ENCODE results near the gene FRMD1.

The FRMD1 gene

GRCh38 chr6:168062346-168063289 is 16.4 kb downstream of the FRMD1 start:
- Histone ChIP-seq H3K36me3 (ENCODE audit: control insufficient read depth, low read length) (no peaks in the 10 kb centered on the region), H3K4me1 (ENCODE audit: control insufficient read depth, low read length) (no peaks in the 10 kb centered on the region), H3K9me2 (replicated peaks; ENCODE audit: control insufficient read depth, low read length) (no peaks in the 10 kb centered on the region), H4K20me1 (ENCODE audit: control insufficient read depth, insufficient read depth, low read depth, low read length) (no peaks in the 10 kb centered on the region), H3K4me3 (ENCODE audit: low read length) (no peak overlapping the region), H3F3A (ENCODE audit: control insufficient read depth, insufficient read depth) (no peaks in the 10 kb centered on the region), H3K4me2 (ENCODE audit: low read length) (no peak overlapping the region), H3K79me2 (ENCODE audit: control insufficient read depth, low read length) (no peaks in the 10 kb centered on the region), H3K27ac (ENCODE audit: low read depth, low read length) (no peak overlapping the region), H3K9me3 (ENCODE audit: control insufficient read depth, insufficient read depth, low read length) (no peaks in the 10 kb centered on the region), H3K27me3 (ENCODE audit: control insufficient read depth, low read length) (no peaks in the 10 kb centered on the region)
- TF ChIP-seq CTCF (IDR thresholded peaks at IDR 0.05; ENCODE audit: low read depth, low read length, poor library complexity, severe bottlenecking) (no peak), EZH2phosphoT487 (IDR thresholded peaks at IDR 0.05; ENCODE audit: borderline replicate concordance, low read length) (no peak)

- H3K4me3 ChIP-seq (ENCODE audit: low read length): no peak overlapping the region
- no peaks in the 10 kb centered on the region for H3K27me3 ChIP-seq (ENCODE audit: control insufficient read depth, low read length)
- no peaks in the 10 kb centered on the region for H3K9me3 ChIP-seq (ENCODE audit: control insufficient read depth, insufficient read depth, low read length)
- H3K79me2 ChIP-seq (ENCODE audit: control insufficient read depth, low read length): no peaks in the 10 kb centered on the region
- no peak for TF ChIP-seq CTCF (IDR thresholded peaks at IDR 0.05; ENCODE audit: low read depth, low read length, poor library complexity, severe bottlenecking)
- TF ChIP-seq EZH2phosphoT487 (IDR thresholded peaks at IDR 0.05; ENCODE audit: borderline replicate concordance, low read length): no peak
- H3K9me2 ChIP-seq (replicated peaks; ENCODE audit: control insufficient read depth, low read length): no peaks in the 10 kb centered on the region
- H3K4me2 ChIP-seq (ENCODE audit: low read length): no peak overlapping the region
- no peaks in the 10 kb centered on the region for H3F3A ChIP-seq (ENCODE audit: control insufficient read depth, insufficient read depth)
- no peaks in the 10 kb centered on the region for H3K4me1 ChIP-seq (ENCODE audit: control insufficient read depth, low read length)
- H3K36me3 ChIP-seq (ENCODE audit: control insufficient read depth, low read length): no peaks in the 10 kb centered on the region
- H3K27ac ChIP-seq (ENCODE audit: low read depth, low read length): no peak overlapping the region
- H4K20me1 ChIP-seq (ENCODE audit: control insufficient read depth, insufficient read depth, low read depth, low read length): no peaks in the 10 kb centered on the region
These were observed 17.5 kb downstream of the FRMD1 start for GRCh38 chr6:168061269-168062210.

GRCh38 chr6:168060521-168060931 is 18.5 kb downstream of the FRMD1 start:
- H3K9me3 ChIP-seq (ENCODE audit: control insufficient read depth, insufficient read depth, low read length): no peaks in the 10 kb centered on the region
- no peak for TF ChIP-seq CTCF (IDR thresholded peaks at IDR 0.05; ENCODE audit: low read depth, low read length, poor library complexity, severe bottlenecking)
- TF ChIP-seq EZH2phosphoT487 (IDR thresholded peaks at IDR 0.05; ENCODE audit: borderline replicate concordance, low read length): no peak
- H3K27ac ChIP-seq (ENCODE audit: low read depth, low read length): no peak overlapping the region
- H3K27me3 ChIP-seq (ENCODE audit: control insufficient read depth, low read length): no peaks in the 10 kb centered on the region
- no peaks in the 10 kb centered on the region for H3K79me2 ChIP-seq (ENCODE audit: control insufficient read depth, low read length)
- no peaks in the 10 kb centered on the region for H3K36me3 ChIP-seq (ENCODE audit: control insufficient read depth, low read length)
- H4K20me1 ChIP-seq (ENCODE audit: control insufficient read depth, insufficient read depth, low read depth, low read length): no peaks in the 10 kb centered on the region
- H3K4me3 ChIP-seq (ENCODE audit: low read length): no peak overlapping the region
- H3K4me1 ChIP-seq (ENCODE audit: control insufficient read depth, low read length): no peaks in the 10 kb centered on the region
- no peaks in the 10 kb centered on the region for H3F3A ChIP-seq (ENCODE audit: control insufficient read depth, insufficient read depth)
- H3K4me2 ChIP-seq (ENCODE audit: low read length): no peak overlapping the region
- no peaks in the 10 kb centered on the region for H3K9me2 ChIP-seq (replicated peaks; ENCODE audit: control insufficient read depth, low read length)

Measured in DOHH2 (cell line).